NCI-H446 (cell line): ENCODE measurements around the gene FAM3C.
"Not testable (repeated sequence)": the region's sequence is repeated elsewhere in the genome, so short reads cannot be mapped to it uniquely, and the experiment has no call there.

Experiments
- DNase-seq, 2 experiments: peaks; one replicate each; lab custom pipeline; 2025; lab: John Stamatoyannopoulos, UW

The FAM3C gene

DNA sequence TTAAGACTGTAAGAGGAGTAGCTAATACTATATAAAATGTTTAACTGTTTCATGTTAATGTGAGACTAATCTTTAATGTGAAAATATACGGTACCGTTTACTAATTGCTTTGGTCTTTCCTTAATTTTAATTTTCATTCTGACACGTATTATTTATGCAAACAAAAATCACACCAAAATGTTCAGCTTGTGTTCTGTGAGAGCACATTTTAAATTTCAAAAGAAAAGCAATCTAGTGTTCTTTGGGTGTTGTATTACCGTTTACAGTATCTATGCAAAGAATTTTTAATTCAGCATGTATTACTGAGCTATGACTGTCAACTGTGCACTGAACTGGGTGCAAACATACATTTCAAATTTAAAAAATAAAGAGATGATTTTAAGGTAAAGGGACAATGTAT is 65.1 kb downstream of the FAM3C start:
- DNase-seq = no peak

DNA sequence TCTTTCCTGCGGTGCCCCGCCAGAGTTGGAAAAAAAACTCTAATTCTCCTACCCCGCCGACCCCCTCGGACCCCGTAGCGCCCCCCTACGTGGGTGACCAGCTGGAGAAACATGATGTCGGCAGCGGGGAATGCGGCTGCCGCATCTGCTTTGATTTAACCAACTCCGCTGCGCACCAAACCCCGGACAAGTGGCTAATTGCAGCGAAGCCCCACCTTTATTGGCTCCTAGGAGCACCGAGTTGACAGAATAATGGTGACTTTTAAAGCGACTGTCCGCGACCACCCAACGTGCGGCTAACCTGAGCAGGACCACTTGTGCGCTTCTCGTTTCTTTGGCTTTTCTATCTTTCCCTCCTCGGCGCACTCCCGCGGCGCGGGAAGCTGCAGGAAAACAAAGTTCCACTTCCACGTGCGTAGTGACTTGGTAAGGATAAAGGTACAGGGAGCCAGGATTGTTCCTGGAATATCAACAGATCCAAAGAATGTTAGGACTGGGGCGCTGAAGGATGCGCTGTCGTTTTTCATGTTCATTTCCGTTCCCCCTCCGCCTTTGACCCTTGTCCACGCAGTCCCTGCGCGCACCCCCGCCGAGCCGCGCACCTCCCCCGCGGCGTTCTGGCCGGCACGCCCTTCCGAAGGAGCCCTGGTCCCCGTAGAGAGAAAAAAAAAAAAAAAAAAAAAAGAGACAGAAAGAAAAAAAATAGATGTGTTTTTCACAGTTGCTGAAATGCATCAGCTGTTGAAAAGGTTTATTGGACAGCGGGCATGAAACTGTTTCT is 65.9 kb downstream of the FAM3C start:
- DNase-seq = peak in 1 of 2 experiments; percentile 51

DNA sequence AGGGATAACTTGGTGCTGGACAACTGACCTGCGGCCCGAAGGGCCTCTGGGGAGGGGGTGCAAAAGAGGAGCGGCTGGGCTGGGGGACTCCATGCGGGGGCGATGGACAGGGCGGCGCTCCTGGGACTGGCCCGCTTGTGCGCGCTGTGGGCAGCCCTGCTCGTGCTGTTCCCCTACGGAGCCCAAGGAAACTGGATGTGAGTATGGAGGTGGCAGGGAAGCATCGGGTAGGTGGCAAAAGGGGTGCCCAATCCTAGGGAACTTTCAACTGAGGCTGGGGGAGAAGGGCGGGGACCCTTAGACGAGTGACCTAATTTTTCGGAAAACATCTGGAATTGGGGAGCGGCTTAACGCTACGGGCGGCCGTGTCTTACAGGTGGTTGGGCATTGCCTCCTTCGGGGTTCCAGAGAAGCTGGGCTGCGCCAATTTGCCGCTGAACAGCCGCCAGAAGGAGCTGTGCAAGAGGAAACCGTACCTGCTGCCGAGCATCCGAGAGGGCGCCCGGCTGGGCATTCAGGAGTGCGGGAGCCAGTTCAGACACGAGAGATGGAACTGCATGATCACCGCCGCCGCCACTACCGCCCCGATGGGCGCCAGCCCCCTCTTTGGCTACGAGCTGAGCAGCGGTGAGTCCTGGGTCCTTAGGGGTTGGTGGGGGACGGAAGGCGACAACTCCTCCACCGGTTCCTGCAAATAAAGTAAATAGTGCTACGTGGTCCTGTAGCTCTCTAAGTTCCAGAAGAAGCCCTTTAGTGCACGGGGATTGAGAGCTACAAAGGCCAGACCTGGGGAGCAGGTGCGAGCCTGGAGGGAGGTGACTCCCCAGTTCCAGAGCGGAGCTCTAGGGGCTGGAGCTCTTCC is 66.7 kb downstream of the FAM3C start:
- DNase-seq = peak in 1 of 2 experiments; percentile 4

DNA sequence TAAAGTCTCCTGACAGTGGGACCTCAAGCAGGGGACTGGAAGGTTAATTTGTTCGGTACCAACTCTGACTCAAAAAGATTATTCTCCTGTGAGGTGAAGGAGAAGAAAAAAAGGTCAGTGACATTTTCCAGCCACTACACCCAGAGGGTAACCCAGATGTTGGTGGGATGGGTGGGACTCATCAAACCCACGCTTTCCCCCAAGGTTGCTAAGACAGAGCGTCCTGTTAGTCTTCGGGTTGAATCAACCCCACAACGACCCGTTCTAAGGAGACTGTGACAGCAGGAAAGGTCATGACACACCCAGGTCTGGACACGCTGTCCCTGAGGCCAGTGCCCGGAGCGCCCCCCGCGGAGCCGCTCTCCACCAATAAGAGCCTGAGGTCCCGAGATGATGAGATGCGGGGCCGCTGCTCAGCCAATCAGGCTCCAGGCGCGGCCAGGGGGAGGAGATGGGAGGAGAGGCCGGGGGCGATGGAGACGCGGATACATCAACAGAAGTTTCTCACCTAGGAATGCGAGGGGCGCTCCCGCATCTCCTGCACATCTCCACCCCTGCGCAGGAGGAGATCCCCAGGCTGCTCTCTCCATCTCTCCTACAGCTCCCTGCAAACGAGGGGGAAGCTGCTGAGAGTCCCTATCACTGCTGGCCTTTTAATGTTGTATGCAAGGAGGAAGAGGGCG is 67.5 kb downstream of the FAM3C start, which contains the start of gene WNT16:
Gene WNT16, plus strand, starts transcription at position 493 of the 683 bp plus-strand sequence. CDS start 293 bp downstream, outside the sequence.
- no peak for DNase-seq

- DNase-seq = no peak
Observed at GRCh38 chr7:121327671-121328070, 68.4 kb downstream of the FAM3C start.

GRCh38 chr7:121323515-121324302 is 72.4 kb downstream of the FAM3C start:
- no peak for DNase-seq

- DNase-seq = no peak
Observed at GRCh38 chr7:121322460-121322859, 73.6 kb downstream of the FAM3C start.

GRCh38 chr7:121315170-121315569 is 80.9 kb downstream of the FAM3C start:
- DNase-seq = not testable (repeated sequence)

- peak; percentile 63 to 86 for DNase-seq
Observed at GRCh38 chr7:121313793-121314676, 82.1 kb downstream of the FAM3C start.

DNA sequence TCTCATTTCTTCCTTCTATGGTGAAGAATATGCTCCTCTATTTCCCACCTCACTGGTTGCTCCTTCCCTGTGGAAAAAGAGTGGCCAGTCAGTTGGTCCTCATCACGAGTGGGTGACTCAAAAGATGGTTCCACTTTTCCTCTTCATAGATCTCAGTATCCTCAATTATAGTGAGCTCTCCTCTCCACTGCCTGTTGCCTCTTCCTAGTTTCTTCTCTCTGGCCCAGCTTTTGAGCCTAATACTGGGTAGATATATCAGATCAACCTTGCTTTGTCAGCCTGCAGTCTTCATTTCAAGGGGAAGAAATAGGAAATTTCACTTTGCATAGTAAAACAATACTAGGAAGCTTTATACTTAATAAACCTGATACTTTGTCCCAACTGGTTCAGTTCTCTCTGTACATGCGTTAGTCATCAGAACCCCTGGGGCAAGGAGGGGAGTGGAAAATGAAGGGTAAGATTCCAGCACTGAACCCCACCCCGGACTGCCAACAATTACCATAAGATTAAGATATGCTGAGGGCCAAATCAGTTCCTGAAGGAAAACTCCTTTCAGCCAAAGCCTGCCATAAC is 82.8 kb downstream of the FAM3C start:
- DNase-seq = no peak

- no peak for DNase-seq
Observed at GRCh38 chr7:121307021-121307574, 89.0 kb downstream of the FAM3C start.

GRCh38 chr7:121306565-121306964 is 89.5 kb downstream of the FAM3C start:
- DNase-seq = no peak

DNA sequence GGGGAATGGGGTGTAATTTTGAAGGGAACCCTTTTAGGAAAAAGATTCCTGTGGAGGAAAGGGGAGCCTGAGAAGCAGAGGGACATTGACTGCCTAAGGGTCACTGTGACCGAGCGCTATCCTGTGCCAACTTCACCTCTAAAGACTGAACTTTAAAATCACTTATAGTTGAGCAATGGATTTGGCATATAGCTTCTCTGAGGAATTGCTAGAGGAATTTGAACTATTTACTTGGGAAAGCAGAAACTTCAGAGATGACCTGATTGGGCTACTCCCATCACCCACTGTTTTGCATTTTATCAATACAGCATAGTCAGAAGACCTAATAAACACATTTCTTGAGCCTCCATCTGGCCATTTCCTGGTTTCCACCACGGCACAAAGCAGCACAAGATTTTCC is 91.0 kb downstream of the FAM3C start:
- no peak for DNase-seq

DNA sequence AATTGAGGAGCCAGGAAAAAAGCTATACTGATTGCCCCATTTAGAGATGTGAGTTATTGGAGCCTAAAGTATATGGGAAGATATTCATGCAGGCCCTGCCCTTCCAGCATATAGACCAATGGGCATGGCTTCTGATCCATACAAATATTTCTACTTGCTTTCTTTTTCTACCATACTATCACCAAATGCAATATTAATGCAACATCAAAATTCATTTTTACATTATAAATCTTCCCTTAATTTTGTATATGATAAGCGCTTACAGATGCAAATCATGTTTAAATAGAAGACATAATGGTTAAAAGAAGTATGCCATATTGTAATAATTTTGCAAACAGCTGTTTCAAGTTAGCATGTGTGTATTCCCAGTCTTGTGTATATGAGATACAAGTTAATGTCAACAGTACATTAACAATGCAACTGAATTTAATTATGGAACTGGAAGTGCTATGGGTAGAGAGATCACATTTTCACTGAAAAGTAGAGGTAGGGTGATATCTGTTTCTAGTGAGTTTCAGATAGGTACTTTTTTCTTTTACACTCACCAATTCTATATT is 91.9 kb downstream of the FAM3C start:
- DNase-seq = no peak

DNA sequence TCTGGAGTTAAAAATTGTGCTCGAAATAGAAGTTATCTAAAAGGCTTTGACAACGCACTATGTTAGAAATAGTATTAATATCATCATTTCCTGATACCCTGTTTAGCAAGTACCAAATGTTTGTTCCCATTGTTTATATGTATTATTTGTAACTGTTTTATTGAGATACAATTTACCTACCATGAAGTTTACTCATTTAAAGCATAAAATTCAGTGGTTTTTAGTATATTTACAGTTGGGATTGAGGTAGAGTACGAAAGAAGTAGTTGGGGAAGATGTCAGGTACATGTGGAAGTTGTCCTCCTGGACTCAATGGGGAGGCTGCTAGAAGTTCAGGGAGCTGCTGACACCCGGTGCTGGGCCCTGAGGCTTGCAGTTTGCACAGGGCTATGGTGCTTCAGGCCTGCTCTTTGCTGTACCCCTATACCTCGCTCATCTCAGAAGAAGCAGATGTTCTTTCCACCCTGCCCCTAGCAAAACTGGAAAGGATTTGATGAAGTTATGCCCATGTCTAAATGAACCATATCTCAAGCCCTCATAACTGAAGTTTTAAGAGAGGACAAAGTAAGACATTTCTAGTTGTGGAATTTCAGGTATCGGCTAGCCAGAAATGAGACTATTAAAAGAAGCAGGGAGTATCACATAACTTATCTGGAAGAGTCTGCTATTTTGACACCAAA is 92.5 kb downstream of the FAM3C start:
- no peak for DNase-seq

DNA sequence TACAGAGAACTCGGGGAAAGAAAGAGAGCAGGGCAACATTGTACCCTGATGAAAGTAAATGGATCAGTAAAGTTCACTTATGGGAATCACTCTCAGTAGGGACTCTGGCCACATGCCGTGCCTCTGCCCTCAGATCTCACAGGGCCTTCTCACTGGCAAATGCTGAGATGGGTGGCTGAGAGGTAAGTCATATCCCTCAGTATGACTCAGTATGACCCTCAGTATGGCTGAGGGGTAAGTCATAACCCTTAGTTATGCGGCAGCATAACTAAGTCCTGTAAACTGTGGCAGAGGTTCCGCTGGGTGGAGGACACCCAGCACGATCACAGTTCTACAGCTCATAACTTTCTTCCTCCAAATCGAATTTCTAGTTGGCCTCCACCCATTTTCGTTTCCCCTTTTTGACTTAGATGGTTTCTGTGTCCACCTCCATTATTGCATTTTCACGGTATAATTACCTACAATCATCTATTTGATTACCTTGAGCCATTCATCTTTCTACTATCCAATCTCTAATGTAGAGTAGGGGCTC is 93.8 kb downstream of the FAM3C start:
- no peak for DNase-seq

DNA sequence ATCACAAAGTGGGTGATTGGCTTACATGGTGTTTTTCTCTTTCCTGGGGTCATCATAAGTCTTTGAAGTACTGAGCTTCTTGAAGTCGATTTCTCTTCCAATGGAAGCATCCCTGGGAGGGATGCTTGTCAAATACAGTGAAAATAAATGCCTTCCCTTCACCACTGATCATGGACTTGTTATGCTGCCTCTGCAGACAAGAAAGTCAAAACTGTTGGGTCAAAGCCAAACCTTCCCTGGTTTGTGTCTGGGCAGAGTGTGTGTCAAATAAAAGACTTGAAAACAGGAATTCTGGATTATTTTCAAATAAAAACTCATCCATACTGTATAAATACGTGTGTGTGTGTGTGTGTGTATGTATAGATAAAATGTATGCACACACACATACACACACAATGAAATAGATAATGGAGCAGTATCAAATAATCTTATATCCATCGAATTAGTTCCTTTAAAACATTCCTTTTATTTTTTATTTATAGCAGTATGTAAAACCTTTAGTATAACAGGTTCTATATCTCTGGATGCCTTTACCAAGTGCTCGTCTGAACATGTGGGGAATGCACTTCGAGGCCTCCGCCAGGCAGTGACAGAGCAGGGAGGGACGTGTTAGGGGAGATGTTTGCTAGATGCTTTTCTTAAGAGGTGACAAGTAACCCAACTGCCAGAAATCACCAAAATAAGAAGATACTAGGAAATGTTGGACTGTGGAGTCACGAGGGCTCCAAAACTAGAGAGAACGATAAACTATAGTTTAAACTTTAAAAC is 94.5 kb downstream of the FAM3C start:
- DNase-seq = peak; percentile 27 to 46
